SK-N-SH treated with all-trans-retinoic acid at 6 μM for 48 hours (cell line): ENCODE data around the gene PBX4.

Experiments
- BACH2 ChIP-seq: fragments of 250-450 bp; sonication (Bioruptor Pico); IDR thresholded peaks from 2 replicates; pipeline ENCODE4 v1.9.0; 2021; ENCODE audit warnings: mild to moderate bottlenecking, borderline replicate concordance
- ESRRG ChIP-seq: fragments of 250-450 bp; sonication (Bioruptor Pico); IDR thresholded peaks from 2 replicates; pipeline ENCODE4 v1.6.1; 2021; ENCODE audit warnings: mild to moderate bottlenecking
- OSR1 ChIP-seq: fragments of 250-450 bp; sonication (Bioruptor Pico); IDR thresholded peaks from 2 replicates; pipeline ENCODE4 v1.8.0; 2022; ENCODE audit warnings: moderate library complexity, mild to moderate bottlenecking, inconsistent platforms
- RARB ChIP-seq: fragments of 250-450 bp; sonication (Bioruptor Pico); IDR thresholded peaks from 2 replicates; pipeline ENCODE4 v1.8.0; 2021; ENCODE audit warnings: mild to moderate bottlenecking, moderate library complexity
- SNAI2 ChIP-seq: fragments of 250-450 bp; sonication (Bioruptor Pico); IDR thresholded peaks from 2 replicates; pipeline ENCODE4 v1.5.0; 2020; ENCODE audit warnings: mild to moderate bottlenecking, moderate library complexity
- ZFP30 ChIP-seq: fragments of 450-650 bp; formaldehyde crosslinking; IDR thresholded peaks from 2 replicates; pipeline ENCODE4 v1.5.0; 2022; ENCODE audit warnings: mild to moderate bottlenecking, moderate library complexity
- ZNF70 ChIP-seq: fragments of 450-650 bp; formaldehyde crosslinking; IDR thresholded peaks from 2 replicates; pipeline ENCODE4 v1.5.0; 2020; ENCODE audit warnings: mild to moderate bottlenecking, moderate library complexity
- ZNF8 ChIP-seq: fragments of 450-650 bp; formaldehyde crosslinking; IDR thresholded peaks from 2 replicates; pipeline ENCODE4 v1.5.0; 2020; ENCODE audit warnings: mild to moderate bottlenecking, moderate library complexity
- TF ChIP-seq, protein P1 (sequence below): fragments of 250-450 bp; sonication (Bioruptor Pico); IDR thresholded peaks from 2 replicates; pipeline ENCODE4 v1.8.0; 2020; ENCODE audit warnings: mild to moderate bottlenecking, moderate library complexity, borderline replicate concordance

- TF ChIP-seq SNAI2 (CRISPR knock-in tag) (no peak), ZFP30 (CRISPR knock-in tag) (no peak), RARB (CRISPR knock-in tag) (no peak), BACH2 (CRISPR knock-in tag) (no peak), OSR1 (CRISPR knock-in tag) (no peak), ZNF70 (no peak), ZNF8 (no peak), ESRRG (CRISPR knock-in tag) (no peak)
- TF ChIP-seq, protein P1, sequence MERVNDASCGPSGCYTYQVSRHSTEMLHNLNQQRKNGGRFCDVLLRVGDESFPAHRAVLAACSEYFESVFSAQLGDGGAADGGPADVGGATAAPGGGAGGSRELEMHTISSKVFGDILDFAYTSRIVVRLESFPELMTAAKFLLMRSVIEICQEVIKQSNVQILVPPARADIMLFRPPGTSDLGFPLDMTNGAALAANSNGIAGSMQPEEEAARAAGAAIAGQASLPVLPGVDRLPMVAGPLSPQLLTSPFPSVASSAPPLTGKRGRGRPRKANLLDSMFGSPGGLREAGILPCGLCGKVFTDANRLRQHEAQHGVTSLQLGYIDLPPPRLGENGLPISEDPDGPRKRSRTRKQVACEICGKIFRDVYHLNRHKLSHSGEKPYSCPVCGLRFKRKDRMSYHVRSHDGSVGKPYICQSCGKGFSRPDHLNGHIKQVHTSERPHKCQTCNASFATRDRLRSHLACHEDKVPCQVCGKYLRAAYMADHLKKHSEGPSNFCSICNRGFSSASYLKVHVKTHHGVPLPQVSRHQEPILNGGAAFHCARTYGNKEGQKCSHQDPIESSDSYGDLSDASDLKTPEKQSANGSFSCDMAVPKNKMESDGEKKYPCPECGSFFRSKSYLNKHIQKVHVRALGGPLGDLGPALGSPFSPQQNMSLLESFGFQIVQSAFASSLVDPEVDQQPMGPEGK (CRISPR knock-in tag), result no peak
These were observed 74.8 kb downstream of the PBX4 start for GRCh38 chr19:19543640-19544039.
